ENCODE data around the gene CYS1. TPM values are rescaled to one million over a fixed set of nuclear protein-coding genes. Genes with fewer than 3 reads are reported as not detected.

Gene CYS1
- total and polyA plus RNA-seq, 2 of the 13 experiments (the other 11 are each of a cell fraction or from before 2014, with no cell fraction given), result 0.04 TPM; not detected in 1

DNA sequence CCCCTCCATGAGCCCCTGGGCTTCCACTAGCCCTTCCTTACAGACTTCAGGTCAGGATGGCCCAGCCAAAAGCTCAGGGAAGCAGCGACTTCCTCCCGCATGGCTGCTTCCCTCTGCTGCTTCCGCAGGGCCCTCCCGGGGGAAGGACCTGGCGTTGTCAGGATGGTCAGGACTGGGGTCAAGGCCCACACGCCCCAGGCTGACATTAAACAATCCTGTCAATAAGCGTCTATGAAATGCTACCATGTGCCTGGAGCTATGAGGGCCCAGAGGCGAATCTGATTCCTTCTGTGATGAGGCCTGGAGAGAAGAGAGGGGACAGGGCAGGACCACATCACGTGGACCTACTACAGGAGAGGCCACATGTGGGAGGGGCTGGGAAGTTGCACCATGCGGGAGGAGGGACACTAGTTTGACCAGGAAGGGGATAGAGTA lies 17.3 kb downstream of the CYS1 start (continued):
- TF ChIP-seq ZNF530 (CRISPR knock-in tag; IDR thresholded peaks at IDR 0.05; ENCODE audit: low read depth) (no peak), ATAD3A (CRISPR knock-in tag; IDR thresholded peaks at IDR 0.05) (no peak), SNAI1 (CRISPR knock-in tag; IDR thresholded peaks at IDR 0.05; ENCODE audit: borderline replicate concordance) (no peak), HNF4A (CRISPR knock-in tag; IDR thresholded peaks at IDR 0.05) (peak; percentile 41; the same call in 1 of the 2 replicates), NPAS2 (CRISPR knock-in tag; IDR thresholded peaks at IDR 0.05; ENCODE audit: borderline replicate concordance) (no peak), NFRKB (IDR thresholded peaks at IDR 0.05) (no peak), ZNF83 (CRISPR knock-in tag; IDR thresholded peaks at IDR 0.05; ENCODE audit: borderline replicate concordance) (no peak), ZNF3 (CRISPR knock-in tag; IDR thresholded peaks at IDR 0.05) (no peak), ZNF263 (CRISPR knock-in tag; IDR thresholded peaks at IDR 0.05) (peak; percentile 62), MED8 (CRISPR knock-in tag; IDR thresholded peaks at IDR 0.05; ENCODE audit: insufficient replicate concordance) (no peak), ZNF878 (CRISPR knock-in tag; IDR thresholded peaks at IDR 0.05) (no peak), HDAC2 (CRISPR knock-in tag; IDR thresholded peaks at IDR 0.05) (0 out of 2 replicates have a peak, but pooled peaks have one; percentile 36), MYNN (CRISPR knock-in tag; IDR thresholded peaks at IDR 0.05; ENCODE audit: low read depth) (no peak), ZNF274 (CRISPR knock-in tag; IDR thresholded peaks at IDR 0.05) (0 out of 2 replicates have a peak, but pooled peaks have one; percentile 30)
- TF ChIP-seq, protein P1, sequence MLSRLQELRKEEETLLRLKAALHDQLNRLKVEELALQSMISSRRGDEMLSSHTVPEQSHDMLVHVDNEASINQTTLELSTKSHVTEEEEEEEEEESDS (CRISPR knock-in tag; IDR thresholded peaks at IDR 0.05; ENCODE audit: borderline replicate concordance), result peak; percentile 74; the same call in 1 of the 2 replicates
- TF ChIP-seq, protein P2, sequence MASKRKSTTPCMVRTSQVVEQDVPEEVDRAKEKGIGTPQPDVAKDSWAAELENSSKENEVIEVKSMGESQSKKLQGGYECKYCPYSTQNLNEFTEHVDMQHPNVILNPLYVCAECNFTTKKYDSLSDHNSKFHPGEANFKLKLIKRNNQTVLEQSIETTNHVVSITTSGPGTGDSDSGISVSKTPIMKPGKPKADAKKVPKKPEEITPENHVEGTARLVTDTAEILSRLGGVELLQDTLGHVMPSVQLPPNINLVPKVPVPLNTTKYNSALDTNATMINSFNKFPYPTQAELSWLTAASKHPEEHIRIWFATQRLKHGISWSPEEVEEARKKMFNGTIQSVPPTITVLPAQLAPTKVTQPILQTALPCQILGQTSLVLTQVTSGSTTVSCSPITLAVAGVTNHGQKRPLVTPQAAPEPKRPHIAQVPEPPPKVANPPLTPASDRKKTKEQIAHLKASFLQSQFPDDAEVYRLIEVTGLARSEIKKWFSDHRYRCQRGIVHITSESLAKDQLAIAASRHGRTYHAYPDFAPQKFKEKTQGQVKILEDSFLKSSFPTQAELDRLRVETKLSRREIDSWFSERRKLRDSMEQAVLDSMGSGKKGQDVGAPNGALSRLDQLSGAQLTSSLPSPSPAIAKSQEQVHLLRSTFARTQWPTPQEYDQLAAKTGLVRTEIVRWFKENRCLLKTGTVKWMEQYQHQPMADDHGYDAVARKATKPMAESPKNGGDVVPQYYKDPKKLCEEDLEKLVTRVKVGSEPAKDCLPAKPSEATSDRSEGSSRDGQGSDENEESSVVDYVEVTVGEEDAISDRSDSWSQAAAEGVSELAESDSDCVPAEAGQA (IDR thresholded peaks at IDR 0.05; ENCODE audit: low read depth), result no peak
- TF ChIP-seq, protein P2 (CRISPR knock-in tag; IDR thresholded peaks at IDR 0.05; ENCODE audit: borderline replicate concordance), result no peak
- TF ChIP-seq, protein P3, sequence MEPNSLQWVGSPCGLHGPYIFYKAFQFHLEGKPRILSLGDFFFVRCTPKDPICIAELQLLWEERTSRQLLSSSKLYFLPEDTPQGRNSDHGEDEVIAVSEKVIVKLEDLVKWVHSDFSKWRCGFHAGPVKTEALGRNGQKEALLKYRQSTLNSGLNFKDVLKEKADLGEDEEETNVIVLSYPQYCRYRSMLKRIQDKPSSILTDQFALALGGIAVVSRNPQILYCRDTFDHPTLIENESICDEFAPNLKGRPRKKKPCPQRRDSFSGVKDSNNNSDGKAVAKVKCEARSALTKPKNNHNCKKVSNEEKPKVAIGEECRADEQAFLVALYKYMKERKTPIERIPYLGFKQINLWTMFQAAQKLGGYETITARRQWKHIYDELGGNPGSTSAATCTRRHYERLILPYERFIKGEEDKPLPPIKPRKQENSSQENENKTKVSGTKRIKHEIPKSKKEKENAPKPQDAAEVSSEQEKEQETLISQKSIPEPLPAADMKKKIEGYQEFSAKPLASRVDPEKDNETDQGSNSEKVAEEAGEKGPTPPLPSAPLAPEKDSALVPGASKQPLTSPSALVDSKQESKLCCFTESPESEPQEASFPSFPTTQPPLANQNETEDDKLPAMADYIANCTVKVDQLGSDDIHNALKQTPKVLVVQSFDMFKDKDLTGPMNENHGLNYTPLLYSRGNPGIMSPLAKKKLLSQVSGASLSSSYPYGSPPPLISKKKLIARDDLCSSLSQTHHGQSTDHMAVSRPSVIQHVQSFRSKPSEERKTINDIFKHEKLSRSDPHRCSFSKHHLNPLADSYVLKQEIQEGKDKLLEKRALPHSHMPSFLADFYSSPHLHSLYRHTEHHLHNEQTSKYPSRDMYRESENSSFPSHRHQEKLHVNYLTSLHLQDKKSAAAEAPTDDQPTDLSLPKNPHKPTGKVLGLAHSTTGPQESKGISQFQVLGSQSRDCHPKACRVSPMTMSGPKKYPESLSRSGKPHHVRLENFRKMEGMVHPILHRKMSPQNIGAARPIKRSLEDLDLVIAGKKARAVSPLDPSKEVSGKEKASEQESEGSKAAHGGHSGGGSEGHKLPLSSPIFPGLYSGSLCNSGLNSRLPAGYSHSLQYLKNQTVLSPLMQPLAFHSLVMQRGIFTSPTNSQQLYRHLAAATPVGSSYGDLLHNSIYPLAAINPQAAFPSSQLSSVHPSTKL (CRISPR knock-in tag; IDR thresholded peaks at IDR 0.05), result no peak
- TF ChIP-seq, protein P4, sequence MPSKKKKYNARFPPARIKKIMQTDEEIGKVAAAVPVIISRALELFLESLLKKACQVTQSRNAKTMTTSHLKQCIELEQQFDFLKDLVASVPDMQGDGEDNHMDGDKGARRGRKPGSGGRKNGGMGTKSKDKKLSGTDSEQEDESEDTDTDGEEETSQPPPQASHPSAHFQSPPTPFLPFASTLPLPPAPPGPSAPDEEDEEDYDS (CRISPR knock-in tag; IDR thresholded peaks at IDR 0.05), result 0 out of 2 replicates have a peak, but pooled peaks have one; percentile 7
- TF ChIP-seq, protein P5, sequence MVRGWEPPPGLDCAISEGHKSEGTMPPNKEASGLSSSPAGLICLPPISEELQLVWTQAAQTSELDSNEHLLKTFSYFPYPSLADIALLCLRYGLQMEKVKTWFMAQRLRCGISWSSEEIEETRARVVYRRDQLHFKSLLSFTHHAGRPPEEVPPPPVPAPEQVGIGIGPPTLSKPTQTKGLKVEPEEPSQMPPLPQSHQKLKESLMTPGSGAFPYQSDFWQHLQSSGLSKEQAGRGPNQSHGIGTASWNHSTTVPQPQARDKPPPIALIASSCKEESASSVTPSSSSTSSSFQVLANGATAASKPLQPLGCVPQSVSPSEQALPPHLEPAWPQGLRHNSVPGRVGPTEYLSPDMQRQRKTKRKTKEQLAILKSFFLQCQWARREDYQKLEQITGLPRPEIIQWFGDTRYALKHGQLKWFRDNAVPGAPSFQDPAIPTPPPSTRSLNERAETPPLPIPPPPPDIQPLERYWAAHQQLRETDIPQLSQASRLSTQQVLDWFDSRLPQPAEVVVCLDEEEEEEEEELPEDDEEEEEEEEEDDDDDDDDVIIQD (CRISPR knock-in tag; IDR thresholded peaks at IDR 0.05; ENCODE audit: low read depth), result no peak

Data from HepG2 (cell line).